Stimulated activated CD4-positive, alpha-beta T cell treated with anti-CD3 and anti-CD28 coated beads, TNF-alpha, amount 100 ng/mL, for 48 hours (primary cell): Measurements from ENCODE around the gene CMSS1.

Source experiments
- DNase-seq, 3 donors: peaks; one replicate each; pipeline ENCODE4 v3.0.0-alpha.2; 2020; ENCODE audit warnings: low read depth in 3 of 3

Gene CMSS1

DNA sequence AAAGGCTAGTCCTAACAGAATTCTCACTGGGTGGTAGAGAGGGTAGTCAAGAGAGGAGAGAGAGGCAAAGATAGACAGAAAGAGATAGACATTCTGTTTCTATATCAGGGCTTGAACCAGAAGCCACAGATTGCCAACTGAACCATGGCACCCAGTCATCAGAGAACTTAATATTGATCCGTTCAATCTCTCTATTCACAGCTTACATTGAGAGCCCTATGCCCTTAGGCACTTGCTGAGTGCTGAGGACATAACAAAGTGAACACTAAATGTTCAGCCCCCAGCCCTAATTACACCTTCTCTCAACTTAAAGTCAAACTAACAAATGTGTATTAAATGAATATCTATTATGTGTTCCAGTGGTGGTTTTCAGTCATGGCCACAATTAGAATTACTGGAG is 172.5 kb downstream of the CMSS1 start:
- no peak for DNase-seq

DNA sequence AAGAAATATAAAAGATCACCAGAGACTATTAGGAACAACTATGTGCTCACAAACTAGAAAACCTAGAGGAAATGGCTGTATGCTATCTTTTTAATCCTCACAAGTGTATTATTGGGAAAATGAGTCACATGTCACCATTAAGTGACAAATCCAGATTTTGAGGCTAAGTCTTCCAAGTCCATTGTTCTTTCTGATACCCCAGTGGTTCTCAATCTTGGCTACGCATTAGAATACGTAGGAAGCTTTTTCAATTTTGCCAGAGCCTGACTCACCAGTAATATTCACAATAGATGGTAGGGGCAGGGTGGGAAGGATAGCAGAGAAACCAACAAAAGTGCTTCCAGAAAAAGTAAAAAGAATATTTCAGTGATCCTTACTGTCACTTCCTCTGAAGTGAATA is 179.6 kb downstream of the CMSS1 start:
- no peak for DNase-seq

DNA sequence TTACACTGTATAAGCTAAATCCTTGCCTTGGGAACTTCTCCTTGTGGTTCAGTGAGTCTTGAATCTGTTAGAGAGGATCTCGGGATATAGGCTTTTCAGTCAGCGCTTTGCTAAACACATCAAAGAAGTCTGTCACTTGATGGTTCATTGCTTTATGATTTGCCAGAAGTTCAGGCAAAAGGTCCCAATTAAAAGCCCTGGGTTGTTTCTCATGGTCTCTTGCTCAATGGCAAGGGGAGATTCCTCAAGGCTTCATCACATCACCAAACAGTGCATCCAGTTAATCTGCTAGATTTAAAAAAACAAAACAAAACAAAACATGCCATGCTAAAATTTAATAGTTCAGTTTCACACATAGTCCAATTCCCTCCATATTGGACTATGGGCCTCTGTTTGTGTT is 181.9 kb downstream of the CMSS1 start:
- no peak for DNase-seq

GRCh38 chr3:100001083-100001482 is 183.4 kb downstream of the CMSS1 start:
- no peak for DNase-seq

DNA sequence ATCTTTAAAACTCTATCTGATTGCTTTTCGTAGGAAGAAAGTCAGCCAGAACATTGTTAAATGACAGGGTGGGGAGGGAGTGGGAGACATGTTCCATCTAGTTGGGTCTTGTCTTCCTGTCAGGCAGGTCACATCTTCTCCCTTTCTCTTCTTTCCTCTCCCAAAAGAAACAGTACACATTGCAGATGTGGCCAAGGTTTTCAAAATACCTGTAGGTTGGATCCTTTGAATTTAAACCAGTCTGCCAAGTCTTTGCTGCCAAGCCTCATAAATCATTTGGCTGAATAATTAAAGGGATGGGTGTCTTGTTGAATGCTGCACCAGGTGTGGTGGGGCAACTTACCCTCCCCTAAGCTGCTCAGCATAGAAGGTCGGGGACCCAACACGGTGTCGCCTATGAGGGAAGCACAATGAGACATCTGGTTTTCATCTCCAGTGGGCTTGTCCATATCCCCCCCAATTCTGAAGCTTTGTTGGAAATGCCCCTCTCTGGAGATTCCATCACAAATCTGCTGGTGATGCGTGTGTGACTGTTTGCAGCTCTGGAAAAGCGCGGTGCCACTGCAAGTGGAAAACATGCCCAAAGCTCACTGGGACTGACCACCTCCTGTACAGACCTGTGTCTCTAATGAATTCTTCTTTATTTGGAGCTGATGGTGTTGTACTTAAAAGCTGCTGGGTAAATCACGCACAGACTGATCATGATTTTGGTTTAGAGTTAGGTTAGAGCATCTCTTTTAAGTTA is 184.0 kb downstream of the CMSS1 start:
- no peak for DNase-seq

GRCh38 chr3:100002599-100003350 is 185.1 kb downstream of the CMSS1 start:
- no peak for DNase-seq

GRCh38 chr3:100003609-100004503 is 186.2 kb downstream of the CMSS1 start:
- no peak for DNase-seq

DNA sequence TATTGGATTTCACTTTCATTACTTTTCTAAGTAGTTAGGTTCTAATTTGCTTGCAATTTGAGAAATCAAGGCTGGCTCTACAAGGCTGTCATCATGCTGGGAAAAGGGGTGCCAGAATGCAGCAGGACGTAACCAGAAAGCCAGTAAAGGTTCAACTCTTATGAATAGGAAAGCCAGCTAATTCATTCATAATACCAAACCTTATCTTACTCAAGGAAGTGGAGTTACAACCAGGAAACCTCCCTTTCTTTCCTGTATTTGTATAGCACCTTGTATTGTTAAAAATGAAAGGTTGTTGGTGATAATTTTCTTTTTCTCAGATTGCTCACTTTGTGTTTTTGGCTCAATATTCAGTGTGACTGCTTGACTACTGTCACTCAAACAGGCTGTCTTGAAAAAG is 187.3 kb downstream of the CMSS1 start:
- DNase-seq = no peak

- no peak for DNase-seq
Observed at GRCh38 chr3:100005665-100006393, 188.2 kb downstream of the CMSS1 start.

DNA sequence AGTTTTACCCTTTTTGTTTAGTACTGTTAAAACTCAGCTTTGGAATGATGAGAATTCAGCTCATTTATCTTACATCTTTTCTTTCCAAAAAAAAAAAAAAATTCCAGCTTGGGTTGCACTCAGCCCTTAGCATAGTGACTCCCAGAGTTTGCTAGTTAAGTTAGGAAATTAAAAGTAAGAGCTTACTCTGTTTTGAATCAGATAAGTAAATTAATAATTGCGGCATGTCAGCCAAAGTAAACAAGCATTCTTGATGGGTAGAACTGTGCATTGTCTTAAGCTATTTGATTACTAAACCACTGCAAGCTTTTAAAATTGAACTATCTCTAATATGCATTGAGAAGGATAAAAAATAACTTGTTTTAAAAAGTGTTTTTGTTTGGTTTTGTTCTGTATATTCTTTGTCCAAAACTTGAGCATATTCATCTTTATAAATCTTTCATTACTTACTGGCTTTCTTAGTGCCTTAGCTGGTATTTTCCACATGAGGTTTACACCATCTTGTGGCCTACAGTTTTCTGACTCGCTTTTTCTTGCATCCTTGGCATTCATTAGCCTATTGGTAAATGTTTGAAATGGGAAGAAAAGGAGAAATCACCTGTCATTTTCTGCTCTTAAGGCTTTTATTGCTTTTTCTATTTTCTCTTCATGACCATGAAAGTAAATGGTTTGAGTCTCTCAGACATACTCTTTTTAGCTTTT is 189.1 kb downstream of the CMSS1 start:
- DNase-seq = no peak

DNA sequence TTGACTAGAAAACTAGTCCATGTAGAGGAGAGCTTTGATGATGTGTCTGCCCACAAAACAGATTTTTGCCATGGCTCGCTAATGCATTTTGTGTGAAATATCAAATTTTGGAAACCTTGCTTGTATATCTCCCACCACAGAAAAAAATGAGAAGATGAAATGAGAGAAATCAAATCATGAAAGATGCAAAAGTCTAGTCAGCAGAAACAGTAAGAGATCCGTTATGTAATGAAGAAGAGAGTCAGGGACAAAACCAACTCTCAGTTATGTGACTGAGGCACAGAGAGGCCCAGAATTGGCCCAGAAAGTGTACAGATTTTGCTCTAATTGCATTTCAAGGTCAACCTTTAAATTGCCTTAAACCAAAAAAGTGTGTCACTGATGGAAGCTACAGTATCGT is 189.7 kb downstream of the CMSS1 start:
- DNase-seq = no peak

GRCh38 chr3:100008081-100008698 is 190.5 kb downstream of the CMSS1 start:
- DNase-seq = no peak

- no peak for DNase-seq
Observed at GRCh38 chr3:100009276-100010086, 191.8 kb downstream of the CMSS1 start.

DNA sequence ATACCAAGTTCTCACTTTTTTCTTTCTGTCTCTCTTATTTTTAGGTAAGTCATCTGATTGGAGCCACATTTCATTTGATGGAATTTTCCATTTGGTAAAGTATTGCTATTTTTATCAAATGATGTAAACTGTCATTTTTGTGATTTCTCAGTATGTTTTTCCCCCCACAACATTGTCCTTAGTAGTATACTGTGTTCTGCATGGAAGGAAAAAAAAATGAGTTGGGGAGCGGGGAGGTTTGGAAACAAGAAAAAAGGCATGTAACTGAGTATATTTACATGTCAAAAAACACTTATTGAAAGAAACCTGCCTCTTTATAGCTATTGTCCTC is 192.4 kb downstream of the CMSS1 start:
- no peak for DNase-seq

DNA sequence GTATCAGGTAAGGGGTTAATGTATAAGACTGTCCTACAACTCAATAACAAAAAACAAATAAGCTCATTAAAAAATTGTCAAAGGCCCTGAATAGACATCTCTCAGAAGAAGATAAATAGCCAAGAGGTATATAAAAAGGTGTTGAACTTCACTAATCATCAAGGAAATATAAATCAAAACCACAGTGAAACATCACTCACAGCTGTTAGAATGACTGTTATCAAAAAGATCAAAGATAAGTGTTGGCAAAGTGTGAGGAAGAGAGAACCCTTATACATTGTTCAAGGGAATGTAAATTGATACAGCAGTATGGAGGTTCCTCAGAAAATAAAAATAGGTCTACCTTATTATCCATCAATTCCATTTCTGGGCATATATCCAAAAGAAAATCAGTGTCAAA is 201.1 kb downstream of the CMSS1 start:
- no peak for DNase-seq

DNA sequence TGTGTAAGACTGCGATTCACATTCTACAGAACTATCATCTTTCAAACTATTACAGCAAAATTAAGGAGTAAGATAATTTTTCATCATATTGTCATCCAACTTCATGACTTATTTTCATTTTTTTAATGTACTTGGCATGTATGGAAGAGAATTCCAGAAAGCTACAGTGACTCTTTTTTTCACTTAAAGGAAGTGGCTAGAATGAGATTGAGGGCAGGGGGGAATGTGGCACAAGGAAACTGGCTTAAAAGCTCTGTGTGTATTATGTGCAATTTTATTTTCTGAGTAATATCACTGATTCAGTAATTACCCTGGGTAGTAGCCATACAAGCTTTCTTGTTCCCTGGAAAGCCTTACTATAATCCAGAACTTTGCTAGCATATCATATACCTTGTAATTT is 202.1 kb downstream of the CMSS1 start:
- no peak for DNase-seq

- DNase-seq = no peak
Observed at GRCh38 chr3:100020876-100021644, 203.4 kb downstream of the CMSS1 start.

- no peak for DNase-seq
Observed at GRCh38 chr3:100022506-100022905, 204.8 kb downstream of the CMSS1 start.

DNA sequence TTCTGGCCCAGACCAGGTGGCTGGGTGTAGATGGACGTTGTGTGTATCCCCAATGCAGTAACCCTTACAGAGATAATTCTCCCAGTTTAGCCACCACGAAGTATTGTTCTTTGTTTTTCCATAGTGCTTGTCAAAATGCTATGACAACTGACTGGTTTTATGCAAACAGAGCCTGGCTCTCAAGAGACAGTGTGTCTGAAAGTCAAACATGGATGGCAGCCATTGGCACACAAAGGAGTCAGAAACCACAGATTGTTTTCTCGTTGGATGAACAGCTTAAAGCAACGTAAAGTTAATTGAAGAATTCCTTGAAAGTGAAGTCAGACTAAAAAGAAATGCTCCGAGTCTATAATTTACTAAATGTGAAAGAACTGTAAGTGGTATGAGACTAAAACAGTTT is 205.5 kb downstream of the CMSS1 start:
- DNase-seq = no peak
